Esophagus muscularis mucosa (tissue), 4 donors: Measurements from ENCODE around the gene ZNF521. TPM values are rescaled to one million over a fixed set of nuclear protein-coding genes. Genes with fewer than 3 reads are reported as not detected.

Source experiments
- DNase-seq: peaks from one replicate; pipeline ENCODE4 v3.0.0-alpha.2; 2017; ENCODE audit errors: extremely low spot score
- H3K27ac ChIP-seq, 4 donors: fragments of 200-600 bp; sonication (generic); replicated peaks in 1 of 4; 1 replicate in 3 of 4; 2 replicates in 1 of 4; pipeline ENCODE4 v1.5.1; 2016 to 2019; ENCODE audit warnings: mild to moderate bottlenecking in 1 of 4
- H3K27me3 ChIP-seq, 4 donors: fragments of 200-600 bp; sonication (generic); one replicate each; pipeline versions ENCODE4 v1.5.1 to v1.6.0; 2016 to 2019
- H3K36me3 ChIP-seq, 4 donors: fragments of 200-600 bp; sonication (generic); one replicate each; pipeline ENCODE4 v1.5.1; 2016 to 2019
- H3K4me1 ChIP-seq, 4 donors: fragments of 200-600 bp; sonication (generic); one replicate each; pipeline ENCODE4 v1.5.1; 2016 to 2019
- H3K4me3 ChIP-seq, 4 donors: fragments of 200-600 bp; sonication (generic); 1 replicate in 2 of 4; 2 replicates in 2 of 4; pipeline ENCODE4 v1.5.1; 2016 to 2019; ENCODE audit warnings: mild to moderate bottlenecking in 4 of 4, moderate library complexity in 1 of 4
- H3K9me3 ChIP-seq, 4 donors: fragments of 200-600 bp; sonication (generic); 1 replicate in 3 of 4; 2 replicates in 1 of 4; pipeline ENCODE4 v1.5.1; 2016 to 2019
- EP300 ChIP-seq: sonication (generic); formaldehyde crosslinking; IDR thresholded peaks from one replicate; pipeline ENCODE4 v1.6.1; 2017; ENCODE audit warnings: antibody characterized with exemption
- POLR2A ChIP-seq: fragments of 450-650 bp; IDR thresholded peaks from one replicate; pipeline ENCODE4 v1.6.1; 2017; ENCODE audit warnings: antibody characterized with exemption, moderate library complexity, mild to moderate bottlenecking, low read depth
- POLR2AphosphoS5 ChIP-seq, 2 donors: sonication (generic); formaldehyde crosslinking; IDR thresholded peaks; one replicate each; pipeline ENCODE4 v1.6.1; 2017; ENCODE audit warnings: antibody characterized with exemption in 2 of 2
- WGBS: methylation state at CpG from one replicate; pipeline ENCODE4 v1.1.5; 2018; 5-methylcytosine and 5-hydroxymethylcytosine counted together
- intact Hi-C: fragments of 100-400 bp; cut with DNase I; formaldehyde crosslinking; loops from one replicate; pipeline ENCODE4 v1.15.1; 2023
- total RNA-seq, 4 donors: library from RNA; depleted of rRNA; stranded (reverse); fragments of >200 nt; gene quantifications; one replicate each; pipeline versions ENCODE4 v1.1.0 to v1.2.1, GENCODE V29; 2016
- TF ChIP-seq, protein P1 (sequence below), 3 experiments: fragments of 200-600 bp in 2 of 3; fragments of 450-650 bp in 1 of 3; sonication (generic) in 2 of 3; IDR thresholded peaks; one replicate each; pipeline ENCODE4 v1.5.1; 2017 to 2019; ENCODE audit warnings: antibody characterized with exemption in 3 of 3, mild to moderate bottlenecking in 2 of 3, moderate library complexity in 1 of 3

Gene ZNF521
- total RNA-seq, 4 donors from 2014 or later, result 15.6 to 20.6 (median 16.9) TPM

DNA sequence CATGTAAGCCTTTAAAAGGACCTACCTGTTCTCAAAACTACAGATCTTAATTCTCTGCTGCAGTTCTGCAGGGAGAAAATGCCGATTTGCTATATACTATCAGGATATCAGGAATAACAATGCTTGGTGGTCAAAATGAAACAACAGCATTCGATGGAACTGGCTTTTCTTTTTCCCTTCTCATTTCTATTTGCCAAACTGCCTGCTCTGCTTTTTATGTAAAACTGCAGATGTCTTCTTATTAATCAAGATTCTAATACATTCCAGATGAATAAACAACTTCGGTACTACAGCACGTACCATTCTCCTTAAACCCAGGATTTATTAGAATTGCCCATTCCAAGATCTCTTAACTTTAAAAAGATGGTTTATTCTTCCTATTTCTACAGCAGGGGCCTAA lies 100.9 kb downstream of the ZNF521 start:
- no peak for TF ChIP-seq POLR2AphosphoS5 (IDR thresholded peaks at IDR 0.05)
- TF ChIP-seq, protein P1, sequence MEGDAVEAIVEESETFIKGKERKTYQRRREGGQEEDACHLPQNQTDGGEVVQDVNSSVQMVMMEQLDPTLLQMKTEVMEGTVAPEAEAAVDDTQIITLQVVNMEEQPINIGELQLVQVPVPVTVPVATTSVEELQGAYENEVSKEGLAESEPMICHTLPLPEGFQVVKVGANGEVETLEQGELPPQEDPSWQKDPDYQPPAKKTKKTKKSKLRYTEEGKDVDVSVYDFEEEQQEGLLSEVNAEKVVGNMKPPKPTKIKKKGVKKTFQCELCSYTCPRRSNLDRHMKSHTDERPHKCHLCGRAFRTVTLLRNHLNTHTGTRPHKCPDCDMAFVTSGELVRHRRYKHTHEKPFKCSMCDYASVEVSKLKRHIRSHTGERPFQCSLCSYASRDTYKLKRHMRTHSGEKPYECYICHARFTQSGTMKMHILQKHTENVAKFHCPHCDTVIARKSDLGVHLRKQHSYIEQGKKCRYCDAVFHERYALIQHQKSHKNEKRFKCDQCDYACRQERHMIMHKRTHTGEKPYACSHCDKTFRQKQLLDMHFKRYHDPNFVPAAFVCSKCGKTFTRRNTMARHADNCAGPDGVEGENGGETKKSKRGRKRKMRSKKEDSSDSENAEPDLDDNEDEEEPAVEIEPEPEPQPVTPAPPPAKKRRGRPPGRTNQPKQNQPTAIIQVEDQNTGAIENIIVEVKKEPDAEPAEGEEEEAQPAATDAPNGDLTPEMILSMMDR (IDR thresholded peaks at IDR 0.05), result no peak
- TF ChIP-seq POLR2A, result no peak
- no peak for TF ChIP-seq EP300
- WGBS, result 79% methylated on average over 4 of the region's 4 CpGs
- H3K4me1 ChIP-seq, result peaks cover 0 to 8% (median 3%) of the 10 kb centered on the region in 4 donors
- no peak for DNase-seq
- no peak overlapping the region for H3K27ac ChIP-seq
- H3K4me3 ChIP-seq, result no peak overlapping the region
- H3K36me3 ChIP-seq, result no peaks in the 10 kb centered on the region
- H3K9me3 ChIP-seq, result no peaks in the 10 kb centered on the region
- intact Hi-C loops, result no loop called here
- no peaks in the 10 kb centered on the region for H3K27me3 ChIP-seq

DNA sequence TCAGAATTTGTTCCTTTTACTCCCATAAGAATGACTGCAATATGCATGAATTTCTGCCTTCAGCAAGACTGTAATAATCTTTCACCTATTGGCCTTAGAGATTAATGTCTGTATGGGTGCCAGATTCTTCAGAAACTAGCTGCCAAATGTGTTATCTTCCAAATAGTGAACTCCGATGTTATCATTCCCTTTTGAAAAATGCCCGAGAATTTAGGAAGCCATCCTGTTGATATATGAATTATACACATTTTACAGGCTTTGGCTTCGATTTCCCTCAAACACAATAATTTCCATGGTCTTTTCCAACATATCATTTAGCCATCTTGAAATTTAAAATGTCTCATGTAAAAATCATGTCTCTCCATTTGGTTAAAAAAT lies 101.5 kb downstream of the ZNF521 start:
- intact Hi-C loops, result no loop called here
- WGBS, result 57% methylated on average over 3 of the region's 3 CpGs
- peaks cover 0 to 8% (median 3%) of the 10 kb centered on the region in 4 donors for H3K4me1 ChIP-seq

DNA sequence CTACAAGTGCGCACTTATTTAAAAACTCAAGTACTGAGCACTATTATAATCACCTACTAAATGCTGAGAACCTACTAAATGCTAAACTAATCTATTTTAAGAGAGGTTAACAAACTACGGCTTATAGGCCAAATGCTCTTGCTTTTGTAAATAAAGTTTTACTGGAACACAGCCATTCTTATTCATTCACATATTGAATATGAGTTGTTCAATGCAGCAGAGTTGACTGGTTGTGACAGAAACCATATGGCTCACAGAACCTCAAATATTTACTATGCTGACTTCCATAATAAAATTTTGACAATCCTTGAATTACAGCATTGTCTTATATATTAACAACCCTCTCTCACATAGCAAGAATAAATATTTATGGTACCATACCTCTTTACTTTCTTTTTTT lies 103.2 kb downstream of the ZNF521 start:
- H3K27ac ChIP-seq, result no peak overlapping the region
- TF ChIP-seq EP300 (no peak), POLR2A (no peak), POLR2AphosphoS5 (IDR thresholded peaks at IDR 0.05) (no peak)
- TF ChIP-seq, protein P1 (IDR thresholded peaks at IDR 0.05), result no peak
- no peaks in the 10 kb centered on the region for H3K9me3 ChIP-seq
- intact Hi-C loops, result no loop called here
- 69% methylated on average over 2 of the region's 2 CpGs for WGBS
- no peak for DNase-seq
- H3K4me3 ChIP-seq, result no peak overlapping the region
- no peaks in the 10 kb centered on the region for H3K27me3 ChIP-seq
- H3K4me1 ChIP-seq, result peaks cover 0 to 8% (median 5%) of the 10 kb centered on the region in 4 donors
- no peaks in the 10 kb centered on the region for H3K36me3 ChIP-seq

More for the DNA sequence above, 101.5 kb downstream of the ZNF521 start:
- Histone ChIP-seq H3K36me3 (no peaks in the 10 kb centered on the region), H3K9me3 (no peaks in the 10 kb centered on the region), H3K27me3 (no peaks in the 10 kb centered on the region), H3K27ac (no peak overlapping the region), H3K4me3 (no peak overlapping the region)
- no peak for DNase-seq
- TF ChIP-seq, protein P1 (IDR thresholded peaks at IDR 0.05), result no peak
- TF ChIP-seq EP300 (no peak), POLR2A (no peak), POLR2AphosphoS5 (IDR thresholded peaks at IDR 0.05) (no peak)

DNA sequence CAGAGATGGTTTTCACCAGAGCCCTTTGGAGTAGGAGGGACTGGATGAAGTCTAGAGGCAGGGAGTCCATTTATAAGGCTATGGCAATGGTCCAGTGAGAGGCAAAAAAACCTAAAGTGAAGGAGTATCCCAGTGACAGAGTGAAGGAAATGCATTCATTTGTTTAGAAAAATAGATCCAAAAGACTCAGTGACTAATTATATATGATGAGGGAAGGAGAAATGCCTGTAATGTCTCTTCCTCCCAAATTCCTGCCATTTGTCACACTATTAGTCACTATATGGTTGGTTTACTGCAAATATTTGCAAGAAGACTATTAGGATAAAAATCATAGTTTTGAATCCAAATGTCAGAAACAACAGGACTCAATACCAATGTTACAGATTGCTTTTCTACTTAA lies 104.2 kb downstream of the ZNF521 start:
- DNase-seq, result no peak
- H3K27ac ChIP-seq, result no peak overlapping the region
- no peaks in the 10 kb centered on the region for H3K36me3 ChIP-seq
- H3K27me3 ChIP-seq, result no peaks in the 10 kb centered on the region
- no peak for TF ChIP-seq POLR2AphosphoS5 (IDR thresholded peaks at IDR 0.05)
- no peak for TF ChIP-seq POLR2A
- TF ChIP-seq, protein P1 (IDR thresholded peaks at IDR 0.05), result no peak
- TF ChIP-seq EP300, result no peak
- H3K4me1 ChIP-seq, result peaks cover 0 to 8% (median 5%) of the 10 kb centered on the region in 4 donors
- intact Hi-C loops, result no loop called here
- H3K9me3 ChIP-seq, result no peaks in the 10 kb centered on the region
- no peak overlapping the region for H3K4me3 ChIP-seq

DNA sequence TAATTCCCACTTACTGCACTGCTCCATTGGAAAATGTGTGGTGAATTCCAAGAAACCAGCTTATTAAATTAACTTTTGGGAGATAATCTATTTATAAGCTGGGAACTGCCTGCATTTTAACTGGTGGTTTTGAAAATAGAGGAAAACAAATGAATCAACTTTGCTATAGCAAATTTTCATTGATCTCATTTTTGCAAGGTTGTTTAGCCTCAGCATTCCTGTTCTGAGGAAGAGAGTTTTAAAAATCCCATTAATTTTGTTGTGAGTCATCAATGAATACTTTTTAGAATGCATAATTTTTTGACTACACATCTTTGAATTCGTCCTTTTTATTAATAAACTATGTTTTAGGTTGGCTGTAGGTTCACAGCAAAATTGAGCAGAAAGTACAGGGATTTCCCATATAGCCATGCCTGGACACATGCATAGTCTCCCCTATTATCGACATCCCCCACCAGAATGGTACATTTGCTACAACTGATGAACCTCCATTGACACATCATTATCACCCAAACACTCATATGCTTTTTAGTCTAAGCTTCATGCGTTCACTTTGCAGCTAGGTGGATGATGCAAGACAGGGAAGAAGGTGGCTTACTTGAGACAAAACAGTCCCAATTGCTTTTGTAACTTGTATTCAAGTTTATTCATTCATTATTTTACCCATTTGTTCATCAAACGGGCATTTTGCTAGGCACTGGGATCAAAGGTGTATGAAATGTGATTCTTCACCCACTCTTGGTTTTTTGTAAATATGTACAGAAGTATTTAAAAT lies 106.9 kb downstream of the ZNF521 start:
- Histone ChIP-seq H3K27me3 (no peaks in the 10 kb centered on the region), H3K4me3 (no peak overlapping the region), H3K36me3 (no peaks in the 10 kb centered on the region), H3K4me1 (peaks cover 0 to 4% (median 3%) of the 10 kb centered on the region in 4 donors), H3K27ac (no peak overlapping the region), H3K9me3 (no peaks in the 10 kb centered on the region)
- no peak for DNase-seq
- 84% methylated on average over 4 of the region's 4 CpGs for WGBS
- intact Hi-C loops, result no loop called here
- no peak for TF ChIP-seq POLR2AphosphoS5 (IDR thresholded peaks at IDR 0.05)
- TF ChIP-seq POLR2A, result no peak
- TF ChIP-seq, protein P1 (IDR thresholded peaks at IDR 0.05), result no peak
- no peak for TF ChIP-seq EP300
